Uterus (tissue), 2 donors: Measurements from ENCODE around the gene ESPNL.

Experiments
- CTCF ChIP-seq, 4 experiments: fragments of 200-600 bp in 2 of 4; fragments of 450-650 bp in 2 of 4; sonication (generic) in 2 of 4; IDR thresholded peaks; one replicate each; pipeline ENCODE4 v1.5.1; 2016 to 2019; ENCODE audit warnings: antibody characterized with exemption in 4 of 4, mild to moderate bottlenecking in 2 of 4, moderate library complexity in 1 of 4
- POLR2A ChIP-seq, 2 donors: fragments of 450-650 bp; IDR thresholded peaks; one replicate each; pipeline ENCODE4 v1.6.1; 2016; ENCODE audit warnings: antibody characterized with exemption in 2 of 2, mild to moderate bottlenecking in 1 of 2, moderate library complexity in 1 of 2

- peak in 3 of 4 experiments; percentile 26 to 48 (median 34) for TF ChIP-seq CTCF (IDR thresholded peaks at IDR 0.05)
- no peak for TF ChIP-seq POLR2A (IDR thresholded peaks at IDR 0.05)
These were observed 58.5 kb downstream of the ESPNL start, which contains the start of gene ERFE for GRCh38 chr2:238158509-238159070.
